ENCODE data around the gene SGTA. TPM values are rescaled to one million over a fixed set of nuclear protein-coding genes. Genes with fewer than 3 reads are reported as not detected.
A peak's percentile ranks its signal among the peaks of the same experiment; 100 is the strongest.

SGTA gene
- total RNA-seq, 8 experiments from 2014 or later: 29.5 to 85.5 (median 68.5) TPM

GRCh38 chr19:2756921-2757881 lies 25.9 kb downstream of the SGTA start:
- Histone ChIP-seq H3K27ac (no peak overlapping the region), H3K4me1 (replicated peaks in 1 of 2) (no peaks in the 10 kb centered on the region), H3K4me3 (no peak overlapping the region)
- in situ Hi-C loops (cut with MboI; ENCODE audit: low pct_unique_long_range_greater_than_20kb in 2 of 9, low sequenced_read_pairs in 9 of 9, unreplicated experiment in 9 of 9): no loop called here
- WGBS, 10 experiments: 100% methylated on average over 1 to 6 of the region's 48 CpGs; no CpG with 5 or more reads in 7 of the 10 experiments
- peak in 1 of 8 experiments; percentile 8 for ATAC-seq (replicated peaks in 6 of 8)

GRCh38 chr19:2756477-2756876 lies 26.6 kb downstream of the SGTA start:
- Histone ChIP-seq H3K4me1 (replicated peaks in 1 of 2) (no peaks in the 10 kb centered on the region), H3K4me3 (no peak overlapping the region), H3K27ac (no peak overlapping the region)
- in situ Hi-C loops (cut with MboI; ENCODE audit: low pct_unique_long_range_greater_than_20kb in 2 of 9, low sequenced_read_pairs in 9 of 9, unreplicated experiment in 9 of 9): no loop called here
- ATAC-seq (replicated peaks in 6 of 8): no peak
- 71 to 100% (median 92%) methylated on average over 1 to 5 of the region's 8 CpGs; no CpG with 5 or more reads in 3 of the 10 experiments for WGBS, 10 experiments

DNA sequence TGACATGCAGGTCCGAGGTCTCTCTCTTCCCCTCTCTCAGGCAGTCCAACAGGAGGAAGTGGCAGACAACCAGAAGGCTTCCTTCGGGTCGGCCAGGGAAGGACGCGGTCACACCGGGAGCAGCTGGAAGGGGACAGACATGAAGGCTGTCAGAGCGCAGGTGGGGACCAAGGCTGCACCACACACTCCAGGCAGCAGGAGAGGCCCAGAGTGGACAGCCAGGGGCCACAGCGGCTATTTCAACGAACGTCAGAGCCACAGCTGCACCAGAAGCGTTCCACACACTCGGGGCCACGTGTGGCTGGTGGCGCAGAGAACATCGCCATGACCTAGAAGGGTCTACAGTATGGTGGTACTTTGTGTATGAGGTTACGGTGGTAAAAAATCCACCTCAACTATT lies 27.3 kb downstream of the SGTA start:
- WGBS, 10 experiments: 88 to 100% (median 99%) methylated on average over 1 to 14 of the region's 16 CpGs; no CpG with 5 or more reads in 2 of the 10 experiments
- no peak overlapping the region for H3K27ac ChIP-seq
- no peak overlapping the region for H3K4me3 ChIP-seq
- in situ Hi-C loops (cut with MboI; ENCODE audit: low pct_unique_long_range_greater_than_20kb in 2 of 9, low sequenced_read_pairs in 9 of 9, unreplicated experiment in 9 of 9): no loop called here
- ATAC-seq (replicated peaks in 6 of 8): no peak
- no peaks in the 10 kb centered on the region for H3K4me1 ChIP-seq (replicated peaks in 1 of 2)

GRCh38 chr19:2755448-2755705 lies 27.7 kb downstream of the SGTA start:
- in situ Hi-C loops (cut with MboI; ENCODE audit: low pct_unique_long_range_greater_than_20kb in 2 of 9, low sequenced_read_pairs in 9 of 9, unreplicated experiment in 9 of 9): no loop called here
- 100% methylated on average over 2 of the region's 16 CpGs; no CpG with 5 or more reads in 8 of the 10 experiments for WGBS, 10 experiments
- Histone ChIP-seq H3K4me3 (no peak overlapping the region), H3K27ac (no peak overlapping the region), H3K4me1 (replicated peaks in 1 of 2) (no peaks in the 10 kb centered on the region)
- peak in 2 of 8 experiments; percentile 1 to 8 for ATAC-seq (replicated peaks in 6 of 8)

DNA sequence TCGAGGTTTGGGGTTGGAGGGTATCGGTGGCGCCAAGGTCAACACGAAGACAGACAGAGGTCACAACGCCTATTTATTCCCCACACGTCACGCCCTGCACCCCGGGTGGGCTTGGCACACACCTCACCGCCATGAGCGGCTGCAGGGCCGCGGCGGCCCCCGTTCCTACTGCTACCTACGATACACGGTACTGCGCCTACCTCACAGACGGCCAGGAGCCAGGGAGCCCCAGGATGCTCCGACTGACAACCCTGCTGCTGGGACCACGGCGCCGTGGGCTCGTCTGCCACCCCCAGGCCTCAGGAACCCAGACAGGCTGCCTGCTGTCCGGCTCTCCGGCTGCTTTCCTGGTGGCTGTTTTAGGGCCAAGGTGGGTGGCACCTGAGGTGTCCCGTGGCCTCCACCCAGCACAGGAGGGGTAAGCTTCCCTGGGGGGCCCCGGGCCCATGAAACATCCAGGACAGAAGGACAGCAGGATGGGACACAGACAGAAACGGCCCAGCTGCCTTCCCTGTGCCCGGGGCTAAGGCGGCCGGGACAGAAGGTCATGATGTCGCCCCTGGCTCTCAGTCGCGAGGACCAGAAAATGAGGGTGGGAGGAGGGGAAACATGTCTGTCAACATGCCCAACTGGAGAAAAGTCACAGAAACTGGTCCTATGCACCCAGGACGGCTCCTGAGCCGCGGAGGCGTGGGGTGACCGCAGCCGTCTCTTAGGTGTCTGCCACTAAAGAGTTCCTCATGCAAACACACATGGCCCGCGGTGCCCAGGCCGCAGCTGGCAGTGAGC lies 28.2 kb downstream of the SGTA start:
- WGBS, 10 experiments: 60 to 100% (median 92%) methylated on average over 1 to 8 of the region's 43 CpGs; no CpG with 5 or more reads in 7 of the 10 experiments
- in situ Hi-C loops (cut with MboI; ENCODE audit: low pct_unique_long_range_greater_than_20kb in 2 of 9, low sequenced_read_pairs in 9 of 9, unreplicated experiment in 9 of 9): no loop called here
- Histone ChIP-seq H3K4me3 (no peak overlapping the region), H3K4me1 (replicated peaks in 1 of 2) (no peaks in the 10 kb centered on the region), H3K27ac (no peak overlapping the region)
- peak in 4 of 8 experiments; percentile 14 to 18 (median 15) for ATAC-seq (replicated peaks in 6 of 8)

DNA sequence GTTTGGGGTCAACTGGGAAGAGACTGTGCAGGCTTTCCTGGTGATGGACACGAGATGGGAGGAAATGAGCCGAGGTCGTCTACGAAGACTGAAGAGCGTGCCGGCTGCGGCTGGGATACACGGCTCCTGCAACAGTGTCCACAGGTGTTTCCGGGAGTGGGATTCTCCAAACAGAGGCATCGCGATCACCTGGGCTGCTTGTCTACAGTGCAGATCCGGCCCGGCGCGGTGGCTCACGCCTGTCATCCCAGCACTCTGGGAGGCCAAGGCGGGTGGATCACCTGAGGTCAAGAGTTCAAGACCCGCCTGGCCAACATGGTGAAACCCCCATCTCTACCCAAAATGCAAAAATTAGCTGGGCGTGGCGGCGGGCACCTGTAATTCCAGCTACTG lies 31.6 kb downstream of the SGTA start:
- WGBS, 10 experiments: 79 to 88% (median 81%) methylated on average over 5 to 20 of the region's 21 CpGs; no CpG with 5 or more reads in 7 of the 10 experiments
- no peaks in the 10 kb centered on the region for H3K4me1 ChIP-seq (replicated peaks in 1 of 2)
- in situ Hi-C loops (cut with MboI; ENCODE audit: low pct_unique_long_range_greater_than_20kb in 2 of 9, low sequenced_read_pairs in 9 of 9, unreplicated experiment in 9 of 9): no loop called here
- no peak overlapping the region for H3K27ac ChIP-seq
- H3K4me3 ChIP-seq: no peak overlapping the region
- ATAC-seq (replicated peaks in 6 of 8): no peak

- Histone ChIP-seq H3K4me3 (no peak overlapping the region), H3K27ac (no peak overlapping the region), H3K4me1 (replicated peaks in 1 of 2) (no peaks in the 10 kb centered on the region)
- ATAC-seq (replicated peaks in 6 of 8): no peak
- 30 to 100% (median 69%) methylated on average over 2 to 12 of the region's 17 CpGs; no CpG with 5 or more reads in 4 of the 10 experiments for WGBS, 10 experiments
- in situ Hi-C loops (cut with MboI; ENCODE audit: low pct_unique_long_range_greater_than_20kb in 2 of 9, low sequenced_read_pairs in 9 of 9, unreplicated experiment in 9 of 9): no loop called here
These were observed 32.1 kb downstream of the SGTA start for GRCh38 chr19:2750808-2751437.

GRCh38 chr19:2747349-2747748 lies 35.7 kb downstream of the SGTA start:
- H3K4me1 ChIP-seq (replicated peaks in 1 of 2): no peaks in the 10 kb centered on the region
- in situ Hi-C loops (cut with MboI; ENCODE audit: low pct_unique_long_range_greater_than_20kb in 2 of 9, low sequenced_read_pairs in 9 of 9, unreplicated experiment in 9 of 9): loop anchor here in 2 of 9 experiments (5.0 to 10.0 kb wide), 2 partner anchors 93 to 95 kb away; no protein-coding TSS in a partner anchor
- ATAC-seq (replicated peaks in 6 of 8): no peak
- no peak overlapping the region for H3K27ac ChIP-seq
- H3K4me3 ChIP-seq: no peak overlapping the region
- 0 to 100% (median 77%) methylated on average over 1 to 5 of the region's 7 CpGs; no CpG with 5 or more reads in 4 of the 10 experiments for WGBS, 10 experiments

- 0 to 20% (median 11%) methylated on average over 1 to 4 of the region's 4 CpGs; no CpG with 5 or more reads in 2 of the 10 experiments for WGBS, 10 experiments
- no peak overlapping the region for H3K4me3 ChIP-seq
- H3K4me1 ChIP-seq (replicated peaks in 1 of 2): peaks cover 0 to 2% of the 10 kb centered on the region in 2 donors
- no peak for ATAC-seq (replicated peaks in 6 of 8)
- H3K27ac ChIP-seq: no peak overlapping the region
- in situ Hi-C loops (cut with MboI; ENCODE audit: low pct_unique_long_range_greater_than_20kb in 2 of 9, low sequenced_read_pairs in 9 of 9, unreplicated experiment in 9 of 9): loop anchor here in 1 of 9 experiments (10.0 kb wide), 1 partner anchor 89 kb away; no protein-coding TSS in a partner anchor
These were observed 39.0 kb downstream of the SGTA start for GRCh38 chr19:2744113-2744512.

- Histone ChIP-seq H3K4me3 (no peak overlapping the region), H3K4me1 (replicated peaks in 1 of 2) (peaks cover 0 to 4% of the 10 kb centered on the region in 2 donors), H3K27ac (no peak overlapping the region)
- in situ Hi-C loops (cut with MboI; ENCODE audit: low pct_unique_long_range_greater_than_20kb in 2 of 9, low sequenced_read_pairs in 9 of 9, unreplicated experiment in 9 of 9): loop anchor here in 1 of 9 experiments (10.0 kb wide), 1 partner anchor 88 kb away; no protein-coding TSS in a partner anchor
- no peak for ATAC-seq (replicated peaks in 6 of 8)
- WGBS, 10 experiments: 6 to 80% (median 47%) methylated on average over 1 to 8 of the region's 8 CpGs; no CpG with 5 or more reads in 1 of the 10 experiments
These were observed 40.0 kb downstream of the SGTA start for GRCh38 chr19:2743099-2743498.

DNA sequence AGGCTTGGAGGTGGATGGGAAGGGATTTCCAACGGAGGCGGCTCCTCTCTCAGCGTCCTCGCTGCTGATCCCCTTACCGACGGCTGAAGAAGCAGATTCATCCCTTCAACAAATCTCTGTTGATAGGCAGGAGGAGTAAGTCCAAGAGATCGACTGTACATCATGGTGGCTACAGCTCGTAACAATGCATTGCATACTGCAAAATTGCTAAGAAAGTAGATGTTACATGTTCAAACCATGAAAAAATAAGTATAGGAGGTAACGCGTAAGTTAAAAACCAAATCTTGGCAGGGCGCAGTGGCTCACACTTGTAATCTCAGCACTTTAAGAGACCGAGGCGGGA lies 42.8 kb downstream of the SGTA start:
- in situ Hi-C loops (cut with MboI; ENCODE audit: low pct_unique_long_range_greater_than_20kb in 2 of 9, low sequenced_read_pairs in 9 of 9, unreplicated experiment in 9 of 9): loop anchor here in 1 of 9 experiments (10.0 kb wide), 1 partner anchor 85 kb away; no protein-coding TSS in a partner anchor
- no peak overlapping the region for H3K27ac ChIP-seq
- peaks cover 0 to 4% of the 10 kb centered on the region in 2 donors for H3K4me1 ChIP-seq (replicated peaks in 1 of 2)
- WGBS, 10 experiments: 23 to 97% (median 59%) methylated on average over 3 to 13 of the region's 13 CpGs; no CpG with 5 or more reads in 2 of the 10 experiments
- ATAC-seq (replicated peaks in 6 of 8): no peak
- peak overlapping the region; percentile 3 to 92 (median 80) for H3K4me3 ChIP-seq

- in situ Hi-C loops (cut with MboI; ENCODE audit: low pct_unique_long_range_greater_than_20kb in 2 of 9, low sequenced_read_pairs in 9 of 9, unreplicated experiment in 9 of 9): loop anchor here in 1 of 9 experiments (10.0 kb wide), 1 partner anchor 85 kb away; no protein-coding TSS in a partner anchor
- Histone ChIP-seq H3K4me3 (peak within 1 kb of the TSS; percentile 69 to 92 (median 85)), H3K27ac (peak within 1 kb of the TSS; percentile 66 to 87), H3K4me1 (replicated peaks in 1 of 2) (peaks cover 2 to 4% of the 10 kb centered on the region in 2 donors)
- ATAC-seq (replicated peaks in 6 of 8): peak; percentile 98 to 100 (median 99)
- 0 to 4% (median 2%) methylated on average over 3 to 11 of the region's 64 CpGs; no CpG with 5 or more reads in 4 of the 10 experiments for WGBS, 10 experiments
These were observed 43.3 kb downstream of the SGTA start, which contains the start of gene SLC39A3 for GRCh38 chr19:2739602-2740313. SLC39A3 (minus strand) TSS chr19:2740017; CDS start chr19:2737257, 2,760 bp downstream.

Measured in motor neuron (in vitro differentiated cells).